ENCODE results near the gene BMI1.

DNA sequence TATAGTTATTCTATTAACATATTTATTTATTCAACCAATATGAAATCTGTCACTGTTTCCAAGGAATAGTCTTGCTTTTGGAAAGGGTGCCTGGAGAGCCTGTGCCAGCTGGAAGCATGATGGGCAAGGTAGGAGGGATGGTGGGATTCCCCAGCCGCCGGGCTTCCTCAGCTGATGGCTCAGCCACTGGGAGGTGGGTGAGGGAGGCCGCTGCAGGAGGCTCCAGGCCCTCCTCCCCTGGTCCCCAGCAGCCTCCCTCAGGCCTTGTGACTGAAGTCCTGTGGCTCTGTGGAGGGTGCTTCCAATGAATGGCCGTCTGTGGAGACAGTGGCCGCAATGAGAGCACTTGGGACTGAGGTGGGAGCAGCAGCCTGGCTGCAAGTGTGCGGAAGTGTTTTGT, 51.4 kb downstream of the BMI1 start:
- no peak for TF ChIP-seq POLR2A (IDR thresholded peaks at IDR 0.05)
- TF ChIP-seq, protein P1, sequence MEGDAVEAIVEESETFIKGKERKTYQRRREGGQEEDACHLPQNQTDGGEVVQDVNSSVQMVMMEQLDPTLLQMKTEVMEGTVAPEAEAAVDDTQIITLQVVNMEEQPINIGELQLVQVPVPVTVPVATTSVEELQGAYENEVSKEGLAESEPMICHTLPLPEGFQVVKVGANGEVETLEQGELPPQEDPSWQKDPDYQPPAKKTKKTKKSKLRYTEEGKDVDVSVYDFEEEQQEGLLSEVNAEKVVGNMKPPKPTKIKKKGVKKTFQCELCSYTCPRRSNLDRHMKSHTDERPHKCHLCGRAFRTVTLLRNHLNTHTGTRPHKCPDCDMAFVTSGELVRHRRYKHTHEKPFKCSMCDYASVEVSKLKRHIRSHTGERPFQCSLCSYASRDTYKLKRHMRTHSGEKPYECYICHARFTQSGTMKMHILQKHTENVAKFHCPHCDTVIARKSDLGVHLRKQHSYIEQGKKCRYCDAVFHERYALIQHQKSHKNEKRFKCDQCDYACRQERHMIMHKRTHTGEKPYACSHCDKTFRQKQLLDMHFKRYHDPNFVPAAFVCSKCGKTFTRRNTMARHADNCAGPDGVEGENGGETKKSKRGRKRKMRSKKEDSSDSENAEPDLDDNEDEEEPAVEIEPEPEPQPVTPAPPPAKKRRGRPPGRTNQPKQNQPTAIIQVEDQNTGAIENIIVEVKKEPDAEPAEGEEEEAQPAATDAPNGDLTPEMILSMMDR (IDR thresholded peaks at IDR 0.05) = no peak
